Natural killer cell (primary cell): ENCODE data around the gene A2M. TPM values are rescaled to one million over a fixed set of nuclear protein-coding genes. Genes with fewer than 3 reads are reported as not detected.

Experiments used
- ATAC-seq, 3 donors: fragments of 150-1000 bp in 2 of 3; fragments of 200-7000 bp in 1 of 3; cut with Tn5 transposase; 1 replicate in 1 of 3; 2 replicates in 2 of 3; pipeline ENCODE4 v1.10.0; 2021; ENCODE audit warnings: mild to moderate bottlenecking in 2 of 3, moderate library complexity in 2 of 3
- DNase-seq, 2 donors: peaks; one replicate each; pipeline versions ENCODE4 v3.0.0 to v3.0.0-alpha.2; 2013 to 2021; ENCODE audit warnings: mixed read lengths in 1 of 2
- H3K27ac ChIP-seq: one replicate; pipeline ENCODE4 v1.5.1; 2013; ENCODE audit warnings: mild to moderate bottlenecking, low read length
- H3K27me3 ChIP-seq: one replicate; pipeline ENCODE4 v1.6.1; 2013; ENCODE audit warnings: low read length; ENCODE audit not compliant: control insufficient read depth, insufficient read depth
- H3K36me3 ChIP-seq: one replicate; pipeline ENCODE4 v1.6.1; 2013; ENCODE audit warnings: low read length; ENCODE audit not compliant: control insufficient read depth, insufficient read depth
- H3K4me1 ChIP-seq: one replicate; pipeline ENCODE4 v1.6.1; 2013; ENCODE audit warnings: low read length; ENCODE audit not compliant: control insufficient read depth, insufficient read depth
- H3K4me3 ChIP-seq: one replicate; pipeline ENCODE4 v1.5.1; 2013; ENCODE audit warnings: low read length
- H3K9me3 ChIP-seq: one replicate; pipeline ENCODE4 v1.6.1; 2013; ENCODE audit warnings: low read length; ENCODE audit not compliant: control insufficient read depth, insufficient read depth
- H3K27ac Mint-ChIP-seq, 2 donors: one replicate each; pipeline ENCODE4 v1.8.0; 2022; ENCODE audit warnings: mild to moderate bottlenecking in 2 of 2, mixed read lengths in 2 of 2, moderate library complexity in 1 of 2
- H3K27me3 Mint-ChIP-seq, 2 donors: one replicate each; pipeline ENCODE4 v1.8.0; 2022; ENCODE audit warnings: low read depth in 2 of 2, mixed read lengths in 2 of 2
- H3K36me3 Mint-ChIP-seq: one replicate; pipeline ENCODE4 v1.8.0; 2022; ENCODE audit warnings: mixed read lengths
- H3K4me1 Mint-ChIP-seq, 2 donors: one replicate each; pipeline ENCODE4 v1.8.0; 2022; ENCODE audit warnings: mixed read lengths in 2 of 2
- H3K4me3 Mint-ChIP-seq: one replicate; pipeline ENCODE4 v1.8.0; 2022; ENCODE audit warnings: mild to moderate bottlenecking, moderate library complexity, mixed read lengths
- H3K9me3 Mint-ChIP-seq, 2 donors: one replicate each; pipeline ENCODE4 v1.8.0; 2022; ENCODE audit warnings: mixed read lengths in 2 of 2
- WGBS: methylation state at CpG from one replicate; pipeline ENCODE4 v1.1.7; 2013; ENCODE audit warnings: missing lambda C conversion rate; ENCODE audit not compliant: insufficient coverage; 5-methylcytosine and 5-hydroxymethylcytosine counted together
- intact Hi-C: fragments of 100-400 bp; cut with micrococcal nuclease; formaldehyde crosslinking; loops from one replicate; pipeline ENCODE4 v1.14.2; 2022
- total RNA-seq, 4 donors: library from RNA; stranded (reverse); fragments of 120-200 nt in 1 of 4; gene quantifications; one replicate each; pipeline versions ENCODE4 v1.2.3 to v1.2.4, GENCODE V29; 2013 to 2022
- TF ChIP-seq, protein P1 (sequence below): fragments of 200-600 bp; IDR thresholded peaks from one replicate; pipeline ENCODE4 v1.8.0; 2022; ENCODE audit warnings: antibody characterized with exemption

A2M gene
- under 1 TPM in 1 of 3 donors, not detected in 2; 0.08 TPM for total RNA-seq
- total RNA-seq (2013), result 0.29 TPM

DNA sequence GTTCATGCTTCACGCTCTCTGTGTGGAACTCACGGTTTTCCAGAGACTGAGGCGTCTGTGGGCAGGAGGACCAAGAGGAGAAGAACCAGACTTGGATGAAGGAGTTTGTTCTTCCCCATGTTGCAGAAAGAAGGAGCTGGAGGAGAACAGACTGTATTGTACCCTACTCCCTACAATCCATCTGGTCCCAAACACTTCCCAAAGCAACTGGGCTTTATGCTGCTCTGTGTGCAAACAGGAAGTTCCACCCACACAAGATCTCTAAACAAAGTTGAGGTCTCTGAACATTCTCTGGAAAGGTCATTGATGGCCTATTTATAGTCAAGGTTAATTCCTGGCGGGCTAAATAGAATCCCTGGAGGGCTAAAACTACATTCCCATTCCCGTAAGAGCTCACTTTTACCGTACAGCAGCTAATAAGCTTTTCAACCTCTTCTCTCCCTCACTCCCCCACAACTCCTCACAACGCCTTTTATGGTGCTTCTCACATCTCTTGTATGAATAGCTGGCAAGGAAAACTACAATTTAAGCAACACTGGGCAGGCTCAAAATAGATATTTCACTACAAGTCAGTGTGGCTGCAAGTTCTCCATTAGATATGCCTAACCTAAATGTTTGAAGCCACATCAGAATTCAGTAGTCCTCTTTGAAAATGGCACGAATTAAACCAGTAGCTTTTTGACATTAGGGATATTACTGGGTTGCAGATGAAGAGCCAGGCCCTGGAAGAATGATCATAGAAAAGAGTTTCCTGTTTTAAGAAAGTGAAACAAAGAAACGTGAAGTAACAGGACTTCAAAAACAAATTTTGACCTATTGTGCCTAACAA is at the start of gene A2M:
Gene A2M, minus strand, starts transcription at position 189 of the 829 bp plus-strand sequence. Its CDS starts 70 bp downstream, at position 119.
- H3K4me3 ChIP-seq, result no peak within 1 kb of the TSS
- no peak within 1 kb of the TSS for H3K27ac ChIP-seq
- DNase-seq (no peak), ATAC-seq (no peak)
- Mint-ChIP-seq H3K27me3 (no peaks in the 10 kb centered on the region), H3K9me3 (no peaks in the 10 kb centered on the region), H3K36me3 (no peaks in the 10 kb centered on the region), H3K4me3 (no peak within 1 kb of the TSS), H3K4me1 (peaks cover 23 to 28% of the 10 kb centered on the region in 2 donors), H3K27ac (peak within 1 kb of the TSS; percentile 2 to 46)
- intact Hi-C loops, result no loop called here
- H3K36me3 ChIP-seq, result peaks cover 22% of the 10 kb centered on the region
- no peaks in the 10 kb centered on the region for H3K9me3 ChIP-seq
- TF ChIP-seq, protein P1, sequence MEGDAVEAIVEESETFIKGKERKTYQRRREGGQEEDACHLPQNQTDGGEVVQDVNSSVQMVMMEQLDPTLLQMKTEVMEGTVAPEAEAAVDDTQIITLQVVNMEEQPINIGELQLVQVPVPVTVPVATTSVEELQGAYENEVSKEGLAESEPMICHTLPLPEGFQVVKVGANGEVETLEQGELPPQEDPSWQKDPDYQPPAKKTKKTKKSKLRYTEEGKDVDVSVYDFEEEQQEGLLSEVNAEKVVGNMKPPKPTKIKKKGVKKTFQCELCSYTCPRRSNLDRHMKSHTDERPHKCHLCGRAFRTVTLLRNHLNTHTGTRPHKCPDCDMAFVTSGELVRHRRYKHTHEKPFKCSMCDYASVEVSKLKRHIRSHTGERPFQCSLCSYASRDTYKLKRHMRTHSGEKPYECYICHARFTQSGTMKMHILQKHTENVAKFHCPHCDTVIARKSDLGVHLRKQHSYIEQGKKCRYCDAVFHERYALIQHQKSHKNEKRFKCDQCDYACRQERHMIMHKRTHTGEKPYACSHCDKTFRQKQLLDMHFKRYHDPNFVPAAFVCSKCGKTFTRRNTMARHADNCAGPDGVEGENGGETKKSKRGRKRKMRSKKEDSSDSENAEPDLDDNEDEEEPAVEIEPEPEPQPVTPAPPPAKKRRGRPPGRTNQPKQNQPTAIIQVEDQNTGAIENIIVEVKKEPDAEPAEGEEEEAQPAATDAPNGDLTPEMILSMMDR, result no peak
- no peaks in the 10 kb centered on the region for H3K27me3 ChIP-seq
- WGBS, result 82% methylated on average over 9 of the region's 9 CpGs
- H3K4me1 ChIP-seq, result peaks cover 5% of the 10 kb centered on the region

DNA sequence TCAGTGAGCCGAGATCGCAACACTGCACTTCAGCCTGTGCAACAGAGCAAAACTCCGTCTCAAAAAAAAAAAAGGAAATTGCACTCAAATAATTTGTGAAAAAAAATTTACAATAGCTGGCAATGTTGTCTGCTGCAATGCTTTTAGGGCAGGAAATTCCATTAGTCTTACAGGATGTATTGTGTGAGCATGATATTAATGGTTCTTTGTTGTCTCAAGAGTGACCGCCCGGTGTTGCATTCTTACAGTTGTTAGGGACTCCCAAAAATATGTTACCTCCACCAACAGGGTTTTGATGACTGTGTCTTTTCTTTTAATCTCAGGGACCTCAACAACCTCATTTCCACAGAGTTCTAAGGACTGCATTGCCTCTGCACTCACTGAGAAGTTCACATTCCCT is 47.7 kb upstream of the A2M start:
- no peak overlapping the region for H3K27ac ChIP-seq
- Mint-ChIP-seq H3K4me1 (peaks cover 12 to 14% of the 10 kb centered on the region in 2 donors), H3K4me3 (no peak overlapping the region), H3K36me3 (peaks cover 6% of the 10 kb centered on the region), H3K27me3 (peaks cover 0 to 3% of the 10 kb centered on the region in 2 donors), H3K27ac (no peak overlapping the region), H3K9me3 (no peaks in the 10 kb centered on the region)
- no peak overlapping the region for H3K4me3 ChIP-seq
- H3K36me3 ChIP-seq, result peaks cover 25% of the 10 kb centered on the region
- TF ChIP-seq, protein P1, result no peak
- no peaks in the 10 kb centered on the region for H3K4me1 ChIP-seq
- no peaks in the 10 kb centered on the region for H3K27me3 ChIP-seq
- ATAC-seq (no peak), DNase-seq (no peak)
- H3K9me3 ChIP-seq, result no peaks in the 10 kb centered on the region
- 95% methylated on average over 5 of the region's 5 CpGs for WGBS
- intact Hi-C loops, result no loop called here

DNA sequence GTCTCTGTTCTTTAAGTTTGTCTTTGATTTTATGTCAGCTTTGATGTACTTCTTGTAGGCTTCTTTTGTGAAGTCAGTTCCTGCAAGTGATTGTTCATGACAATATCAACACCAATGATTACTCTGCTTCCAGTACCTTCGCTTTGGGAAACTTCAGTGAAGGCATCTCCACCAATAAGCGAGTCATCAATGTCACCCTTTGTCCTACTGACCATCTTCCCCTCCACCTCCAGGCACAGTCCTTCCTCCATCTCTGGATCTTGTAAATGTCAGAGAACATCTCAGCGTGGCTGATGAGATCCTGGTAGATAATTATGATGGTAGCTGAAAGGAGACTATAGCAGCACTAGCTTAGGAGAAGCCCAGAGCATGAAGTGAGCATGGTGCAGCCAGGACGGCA is 40.4 kb upstream of the A2M start:
- Histone ChIP-seq H3K36me3 (peaks cover 15% of the 10 kb centered on the region), H3K27me3 (no peaks in the 10 kb centered on the region), H3K27ac (no peak overlapping the region), H3K9me3 (no peaks in the 10 kb centered on the region), H3K4me3 (no peak overlapping the region), H3K4me1 (no peaks in the 10 kb centered on the region)
- Mint-ChIP-seq H3K27ac (peak overlapping the region in 1 of 2 donors; percentile 41), H3K4me1 (peaks cover 17 to 54% of the 10 kb centered on the region in 2 donors), H3K27me3 (no peaks in the 10 kb centered on the region), H3K9me3 (no peaks in the 10 kb centered on the region), H3K4me3 (no peak overlapping the region), H3K36me3 (peaks cover 11% of the 10 kb centered on the region)
- DNase-seq, result no peak
- WGBS, result 85% methylated on average over 4 of the region's 4 CpGs
- TF ChIP-seq, protein P1, result no peak
- no peak for ATAC-seq
- intact Hi-C loops, result no loop called here
